IMR-90 (cell line): ENCODE data around the gene INIP. TPM values are rescaled to one million over a fixed set of nuclear protein-coding genes. Genes with fewer than 3 reads are reported as not detected.
A peak's percentile ranks its signal among the peaks of the same experiment; 100 is the strongest.

Source experiments
- ATAC-seq: fragments of 200-7000 bp; cut with Tn5 transposase; 2 replicates; pipeline ENCODE4 v1.9.1; 2020; ENCODE audit warnings: low read depth, mild to moderate bottlenecking, moderate library complexity
- BruUV-seq: library from RNA; stranded (reverse); fragments of 400-500 nt; replicated peaks from 2 replicates; lab custom pipeline; 2021; lab: Mats Ljungman, UMichigan
- CTCF ChIA-PET: fragments of 300-600 bp; formaldehyde crosslinking; extraction: SDS; loops from one replicate; lab custom pipeline; 2021; ENCODE audit warnings: antibody characterized with exemption; lab: Yijun Ruan, JAX
- POLR2A ChIA-PET: fragments of 300-600 bp; sonication (Branson Sonifier 250); formaldehyde crosslinking; loops from one replicate; lab custom pipeline; 2022; ENCODE audit warnings: antibody characterized with exemption; ENCODE audit not compliant: unreplicated experiment; lab: Charles Lee
- DNase-seq: peaks from one replicate; pipeline ENCODE4 v3.0.0; 2013
- H2AFZ ChIP-seq: replicated peaks from 2 replicates; pipeline ENCODE3; 2013; ENCODE audit warnings: low read length, mild to moderate bottlenecking; ENCODE audit not compliant: poor library complexity
- H2AK5ac ChIP-seq: 2 replicates; pipeline ENCODE4 v1.6.1; 2013; ENCODE audit warnings: low read depth, low read length, inconsistent platforms
- H2AK9ac ChIP-seq: replicated peaks from 2 replicates; pipeline ENCODE3; 2013; ENCODE audit warnings: mild to moderate bottlenecking, low read depth, low read length, moderate library complexity; ENCODE audit not compliant: poor library complexity
- H2BK120ac ChIP-seq: 2 replicates; pipeline ENCODE4 v1.6.1; 2013; ENCODE audit warnings: low read depth, low read length, inconsistent platforms
- H2BK15ac ChIP-seq: 3 replicates; pipeline ENCODE4 v1.6.1; 2013; ENCODE audit warnings: low read depth, low read length, inconsistent platforms
- H2BK20ac ChIP-seq: 2 replicates; pipeline ENCODE4 v1.6.1; 2013; ENCODE audit warnings: low read depth, mild to moderate bottlenecking, inconsistent platforms, low read length, moderate library complexity
- H2BK5ac ChIP-seq: 2 replicates; pipeline ENCODE4 v1.6.1; 2013; ENCODE audit warnings: mild to moderate bottlenecking, low read depth, low read length, inconsistent platforms; ENCODE audit not compliant: poor library complexity, severe bottlenecking
- H3K14ac ChIP-seq: replicated peaks from 2 replicates; pipeline ENCODE4 v1.6.1; 2013; ENCODE audit warnings: low read depth, low read length, inconsistent platforms
- H3K18ac ChIP-seq: 2 replicates; pipeline ENCODE4 v1.6.1; 2013; ENCODE audit warnings: low read depth, low read length, control low read depth
- H3K23ac ChIP-seq: 2 replicates; pipeline ENCODE4 v1.6.1; 2013; ENCODE audit warnings: low read depth, low read length, inconsistent platforms
- H3K27ac ChIP-seq: 2 replicates; pipeline ENCODE4 v1.5.1; 2013; ENCODE audit warnings: mild to moderate bottlenecking, control low read depth, low read length; ENCODE audit not compliant: insufficient read depth
- H3K27me3 ChIP-seq: 2 replicates; pipeline ENCODE4 v1.6.1; 2013; ENCODE audit warnings: low read length; ENCODE audit not compliant: control insufficient read depth, insufficient read depth
- H3K36me3 ChIP-seq: 2 replicates; pipeline ENCODE4 v1.6.1; 2013; ENCODE audit warnings: low read length, mixed read lengths; ENCODE audit not compliant: control insufficient read depth, insufficient read depth
- H3K4ac ChIP-seq: 2 replicates; pipeline ENCODE4 v1.6.1; 2013; ENCODE audit warnings: low read depth, low read length, inconsistent platforms
- H3K4me1 ChIP-seq: 2 replicates; pipeline ENCODE4 v1.6.1; 2013; ENCODE audit warnings: low read length, mixed read lengths; ENCODE audit not compliant: control insufficient read depth, insufficient read depth
- H3K4me2 ChIP-seq: 2 replicates; pipeline ENCODE4 v1.6.1; 2013; ENCODE audit warnings: low read depth, mild to moderate bottlenecking, control low read depth, low read length, moderate library complexity
- H3K4me3 ChIP-seq: 2 replicates; pipeline ENCODE4 v1.5.1; 2013; ENCODE audit warnings: low read depth, mild to moderate bottlenecking, control low read depth, low read length, moderate library complexity; ENCODE audit not compliant: insufficient read depth
- H3K56ac ChIP-seq: 2 replicates; pipeline ENCODE4 v1.6.1; 2013; ENCODE audit warnings: low read length, inconsistent platforms; ENCODE audit not compliant: insufficient read depth; ENCODE audit errors: extremely low read depth
- H3K79me1 ChIP-seq, 2 experiments: 2 replicates each; pipeline ENCODE4 v1.6.1; 2013; ENCODE audit warnings: low read length in 2 of 2, inconsistent platforms in 1 of 2, low read depth in 1 of 2
- H3K9ac ChIP-seq: 2 replicates; pipeline ENCODE4 v1.6.1; 2013; ENCODE audit warnings: low read depth, low read length, control low read depth
- H3K9me1 ChIP-seq: 2 replicates; pipeline ENCODE4 v1.6.1; 2013; ENCODE audit warnings: low read length, inconsistent platforms; ENCODE audit not compliant: insufficient read depth
- H3K9me3 ChIP-seq: 2 replicates; pipeline ENCODE4 v1.6.1; 2013; ENCODE audit warnings: low read length; ENCODE audit not compliant: control insufficient read depth, insufficient read depth
- H4K20me1 ChIP-seq: 2 replicates; pipeline ENCODE4 v1.6.1; 2013; ENCODE audit warnings: low read length, inconsistent platforms; ENCODE audit not compliant: insufficient read depth
- H4K5ac ChIP-seq: 2 replicates; pipeline ENCODE4 v1.6.1; 2013; ENCODE audit warnings: mild to moderate bottlenecking, low read depth, low read length, control low read depth
- H4K8ac ChIP-seq, 2 experiments: 2 replicates each; pipeline ENCODE4 v1.6.1; 2013; ENCODE audit warnings: low read depth in 2 of 2, low read length in 2 of 2, control low read depth in 1 of 2, inconsistent platforms in 1 of 2
- H4K91ac ChIP-seq: 2 replicates; pipeline ENCODE4 v1.6.1; 2013; ENCODE audit warnings: low read depth, low read length, inconsistent platforms; ENCODE audit not compliant: insufficient read depth
- BHLHE40 ChIP-seq: fragments of 150-350 bp; IDR thresholded peaks from 2 replicates; pipeline ENCODE4 v1.6.1; 2016; ENCODE audit warnings: mild to moderate bottlenecking, low read depth, low read length
- MXI1 ChIP-seq: IDR thresholded peaks from 2 replicates; pipeline ENCODE4 v1.6.1; 2012; ENCODE audit warnings: low read depth, mild to moderate bottlenecking, low read length, moderate library complexity, borderline replicate concordance
- RCOR1 ChIP-seq: IDR thresholded peaks from 2 replicates; pipeline ENCODE4 v1.6.1; 2012; ENCODE audit warnings: mild to moderate bottlenecking, low read length, improper control_type of control experiment; ENCODE audit not compliant: insufficient replicate concordance
- SMC3 ChIP-seq: fragments of 150-350 bp; IDR thresholded peaks from 2 replicates; pipeline ENCODE4 v1.6.1; 2016; ENCODE audit warnings: low read depth, mild to moderate bottlenecking, antibody characterized with exemption, low read length, moderate library complexity
- USF2 ChIP-seq: fragments of 150-350 bp; IDR thresholded peaks from 2 replicates; pipeline ENCODE4 v1.6.1; 2017; ENCODE audit warnings: mild to moderate bottlenecking, antibody characterized with exemption, low read length, low read depth
- dilution Hi-C: fragments of 300-500 bp; cut with HindIII; formaldehyde crosslinking; loops from one replicate; pipeline ENCODE4 v1.14.3; 2018; ENCODE audit warnings: low sequenced_read_pairs; ENCODE audit not compliant: unreplicated experiment
- in situ Hi-C: fragments of 300-500 bp; cut with MboI; formaldehyde crosslinking; loops from 3 replicates; pipeline ENCODE4 v1.14.3; 2019; ENCODE audit warnings: low sequenced_read_pairs, inconsistent platforms, mixed read lengths
- intact Hi-C: fragments of 100-400 bp; cut with micrococcal nuclease; formaldehyde crosslinking; loops from 2 replicates; pipeline ENCODE4 v1.10.0; 2022
- polyA plus RNA-seq, 3 experiments: library from polyadenylated mRNA; depleted of rRNA; stranded (reverse); fragments of >200 nt; gene quantifications; 2 replicates each; pipeline ENCODE4 v1.2.3, GENCODE V29; 2012; ENCODE audit warnings: low replicate concordance in 1 of 3
- total RNA-seq: library from RNA; depleted of rRNA; stranded (reverse); fragments of >200 nt; gene quantifications from 2 replicates; pipeline ENCODE4 v1.2.3, GENCODE V29; 2012

INIP gene
- total and polyA plus RNA-seq, 2 of the 4 experiments (the other 2 are of a cell fraction), result 11.1 to 15.4 TPM

GRCh38 chr9:112700085-112700484 lies 17.8 kb downstream of the INIP start:
- Histone ChIP-seq H2AK5ac (no peak overlapping the region), H3K56ac (no peak overlapping the region), H2BK20ac (no peak overlapping the region), H3K27ac (no peak overlapping the region), H3K23ac (no peak overlapping the region), H4K20me1 (no peaks in the 10 kb centered on the region; the same call in 1 of the 2 replicates), H2AK9ac (no peak overlapping the region), H3K27me3 (no peaks in the 10 kb centered on the region), H3K14ac (no peak overlapping the region), H3K9me1 (no peaks in the 10 kb centered on the region), H2BK5ac (no peak overlapping the region), H2BK15ac (no peak overlapping the region), H3K9me3 (no peaks in the 10 kb centered on the region), H3K9ac (no peak overlapping the region), H3K18ac (no peak overlapping the region), H3K36me3 (peaks cover 6% of the 10 kb centered on the region), H3K4me2 (no peak overlapping the region), H2BK120ac (no peak overlapping the region), H3K4me1 (no peaks in the 10 kb centered on the region), H3K4me3 (no peak overlapping the region), H3K4ac (no peak overlapping the region), H3K79me1 (peaks cover 17 to 21% of the 10 kb centered on the region in 2 experiments), H4K91ac (no peak overlapping the region), H2AFZ (no peak overlapping the region), H4K8ac (no peak overlapping the region), H4K5ac (no peak overlapping the region)
- BruUV-seq, result no TSS peak
- POLR2A ChIA-PET, result no interaction called here
- DNase-seq (peak; percentile 30), ATAC-seq (no peak)
- CTCF ChIA-PET, result no interaction called here
- intact Hi-C loops, result no loop called here
- in situ Hi-C loops, result loop anchor here (25.0 kb wide), 2 partner anchors 613 to 938 kb away; no protein-coding TSS in a partner anchor
- dilution Hi-C loops, result no loop called here
- TF ChIP-seq RCOR1, result no peak
- TF ChIP-seq MXI1, result no peak
- no peak for TF ChIP-seq USF2
- TF ChIP-seq BHLHE40, result no peak
- no peak for TF ChIP-seq SMC3
